ENCODE data around the gene ACCSL.

Gene ACCSL

DNA sequence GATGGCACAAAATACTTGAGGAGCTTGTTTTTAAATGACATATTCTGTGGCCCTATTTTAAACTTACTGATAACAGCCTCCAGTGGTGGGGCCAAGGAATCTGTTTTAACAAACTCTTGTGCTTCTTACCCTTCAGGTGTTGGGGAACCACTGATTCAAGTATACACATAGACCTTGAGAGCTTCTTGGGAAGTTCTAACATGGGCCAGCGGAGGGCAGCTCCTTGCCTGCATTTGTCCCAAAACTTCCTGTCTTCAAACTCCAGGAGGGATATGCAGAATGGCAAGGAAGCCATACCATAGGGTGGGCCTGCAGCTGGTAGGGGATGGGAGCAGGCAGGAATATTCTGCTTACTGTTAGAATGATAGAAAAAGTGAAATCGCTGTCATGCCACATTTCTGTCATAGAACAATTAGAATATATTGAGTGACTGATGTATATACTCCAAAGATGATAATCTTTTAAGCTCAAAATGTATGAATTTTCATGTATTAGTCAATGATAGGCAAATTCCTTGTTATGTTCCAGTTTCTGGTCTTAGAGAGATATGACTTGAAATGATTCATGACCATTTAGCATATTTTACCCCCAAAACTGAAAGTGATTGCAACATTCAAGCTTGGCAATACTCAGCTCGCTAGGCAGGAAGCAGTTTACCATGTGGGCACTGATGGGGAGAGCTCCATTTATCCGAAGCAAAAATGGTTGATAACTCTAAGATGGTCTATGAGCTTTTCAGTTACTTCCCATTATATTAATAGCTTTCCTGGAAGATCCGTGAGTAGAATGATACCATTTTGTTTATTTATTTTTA lies 56.9 kb downstream of the ACCSL start:
- no peak for DNase-seq

DNA sequence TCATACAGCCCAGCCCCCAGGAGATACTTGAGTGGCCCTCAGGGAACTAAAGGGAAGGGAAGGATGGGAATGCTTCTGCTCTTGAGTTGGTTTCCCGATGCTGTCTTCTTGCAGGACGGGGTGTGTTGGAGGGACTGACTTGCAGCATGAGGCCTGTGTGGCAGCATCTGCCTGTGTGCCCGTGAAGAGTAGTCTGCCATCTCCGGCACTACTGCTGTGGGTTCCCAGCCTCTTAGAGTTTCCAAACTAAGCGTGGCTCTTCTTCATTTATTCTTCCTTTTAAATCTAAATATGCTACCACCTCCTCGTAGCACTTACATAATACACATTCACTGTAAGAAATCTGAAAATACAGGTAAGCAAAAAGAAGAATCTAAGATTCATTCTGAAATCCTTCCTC lies 60.5 kb downstream of the ACCSL start:
- no peak for DNase-seq
